ENCODE results near the gene HJURP.

GRCh38 chr2:233815861-233816260 lies 38.5 kb downstream of the HJURP start:
- TF ChIP-seq, protein P1, sequence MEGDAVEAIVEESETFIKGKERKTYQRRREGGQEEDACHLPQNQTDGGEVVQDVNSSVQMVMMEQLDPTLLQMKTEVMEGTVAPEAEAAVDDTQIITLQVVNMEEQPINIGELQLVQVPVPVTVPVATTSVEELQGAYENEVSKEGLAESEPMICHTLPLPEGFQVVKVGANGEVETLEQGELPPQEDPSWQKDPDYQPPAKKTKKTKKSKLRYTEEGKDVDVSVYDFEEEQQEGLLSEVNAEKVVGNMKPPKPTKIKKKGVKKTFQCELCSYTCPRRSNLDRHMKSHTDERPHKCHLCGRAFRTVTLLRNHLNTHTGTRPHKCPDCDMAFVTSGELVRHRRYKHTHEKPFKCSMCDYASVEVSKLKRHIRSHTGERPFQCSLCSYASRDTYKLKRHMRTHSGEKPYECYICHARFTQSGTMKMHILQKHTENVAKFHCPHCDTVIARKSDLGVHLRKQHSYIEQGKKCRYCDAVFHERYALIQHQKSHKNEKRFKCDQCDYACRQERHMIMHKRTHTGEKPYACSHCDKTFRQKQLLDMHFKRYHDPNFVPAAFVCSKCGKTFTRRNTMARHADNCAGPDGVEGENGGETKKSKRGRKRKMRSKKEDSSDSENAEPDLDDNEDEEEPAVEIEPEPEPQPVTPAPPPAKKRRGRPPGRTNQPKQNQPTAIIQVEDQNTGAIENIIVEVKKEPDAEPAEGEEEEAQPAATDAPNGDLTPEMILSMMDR (IDR thresholded peaks at IDR 0.05): no peak
- TF ChIP-seq POLR2A (IDR thresholded peaks at IDR 0.05): no peak
